ENCODE data around the gene SOCS4.
"Not testable (repeated sequence)": the region's sequence is repeated elsewhere in the genome, so short reads cannot be mapped to it uniquely, and the experiment has no call there.

Gene SOCS4

GRCh38 chr14:55052269-55052930 lies 25.4 kb downstream of the SOCS4 start:
- no peak for DNase-seq (ENCODE audit: low read depth)

DNA sequence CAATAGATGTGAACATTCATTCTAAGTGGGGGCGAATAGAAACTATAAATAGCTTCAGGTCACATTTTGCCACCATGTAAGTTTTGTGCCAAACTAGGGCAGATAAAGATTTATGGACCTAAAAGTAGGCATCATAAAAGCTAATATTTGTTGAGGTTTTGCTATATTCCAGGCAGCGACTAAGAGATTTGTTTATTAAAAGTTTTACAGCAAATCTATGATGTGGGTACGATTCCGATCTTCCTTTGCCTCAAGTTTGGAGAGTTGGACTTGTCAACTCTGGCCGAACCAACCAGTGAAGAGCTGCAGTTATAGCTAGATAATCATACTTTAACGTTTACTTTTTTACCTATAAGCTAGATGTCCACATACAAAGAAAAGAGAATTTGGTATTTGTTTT lies 26.0 kb downstream of the SOCS4 start:
- no peak for DNase-seq (ENCODE audit: low read depth)

DNA sequence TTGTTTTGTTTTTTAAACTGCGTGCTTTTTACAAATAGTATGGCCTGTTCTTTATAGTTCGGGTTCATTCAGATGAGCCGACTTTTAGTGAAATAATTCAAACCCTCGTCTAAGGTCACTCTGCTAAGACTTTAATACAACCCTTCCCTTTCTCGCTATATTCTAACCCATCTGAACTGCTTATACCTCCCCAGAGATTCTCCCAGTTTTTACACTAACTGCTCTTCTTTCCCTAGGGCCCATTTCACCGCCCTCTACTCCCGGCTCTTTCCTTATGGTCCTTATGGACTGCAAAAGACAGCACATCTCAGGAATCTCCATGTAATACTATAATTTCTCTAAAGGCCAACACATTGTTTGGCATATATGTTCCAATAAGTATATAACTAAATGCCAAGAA lies 26.5 kb downstream of the SOCS4 start:
- DNase-seq (ENCODE audit: low read depth) = no peak

DNA sequence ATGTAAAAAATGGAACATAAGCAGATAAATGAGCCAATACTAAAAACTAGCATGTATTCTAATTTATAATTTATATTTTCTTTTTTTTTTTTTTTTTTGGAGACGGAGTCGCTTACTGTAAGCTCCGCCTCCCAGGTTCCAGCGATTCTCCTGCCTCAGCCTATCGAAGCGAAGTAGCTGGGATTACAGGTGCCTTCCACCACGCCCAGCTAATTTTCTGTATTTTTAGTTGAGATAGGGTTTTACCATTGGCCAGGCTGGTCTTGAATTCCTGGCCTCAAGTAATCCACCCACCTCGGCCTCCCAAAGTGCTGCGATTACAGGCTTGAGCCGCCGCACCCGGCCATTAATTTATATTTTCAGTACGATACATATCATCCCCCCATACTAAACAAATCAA lies 27.1 kb downstream of the SOCS4 start:
- no peak for DNase-seq (ENCODE audit: low read depth)

DNA sequence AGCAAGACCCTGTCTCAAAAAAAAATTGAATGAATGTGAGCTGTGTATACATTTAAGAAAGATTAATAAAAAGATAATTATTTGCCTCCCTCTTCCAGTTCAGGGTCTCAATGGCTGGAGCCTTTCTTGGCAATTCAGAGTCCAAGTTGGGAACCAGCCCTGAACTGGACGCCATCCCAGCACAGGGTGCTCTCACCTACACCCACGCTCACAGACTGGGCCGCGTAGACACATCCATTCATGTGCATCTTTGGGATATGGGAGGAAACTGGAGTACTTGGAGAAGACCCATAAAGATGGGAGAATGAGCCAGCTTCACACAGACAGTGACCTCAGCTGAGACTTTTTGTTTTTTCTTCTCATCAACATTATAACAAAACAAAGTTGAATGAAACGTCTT lies 30.9 kb downstream of the SOCS4 start:
- DNase-seq (ENCODE audit: low read depth) = no peak

DNA sequence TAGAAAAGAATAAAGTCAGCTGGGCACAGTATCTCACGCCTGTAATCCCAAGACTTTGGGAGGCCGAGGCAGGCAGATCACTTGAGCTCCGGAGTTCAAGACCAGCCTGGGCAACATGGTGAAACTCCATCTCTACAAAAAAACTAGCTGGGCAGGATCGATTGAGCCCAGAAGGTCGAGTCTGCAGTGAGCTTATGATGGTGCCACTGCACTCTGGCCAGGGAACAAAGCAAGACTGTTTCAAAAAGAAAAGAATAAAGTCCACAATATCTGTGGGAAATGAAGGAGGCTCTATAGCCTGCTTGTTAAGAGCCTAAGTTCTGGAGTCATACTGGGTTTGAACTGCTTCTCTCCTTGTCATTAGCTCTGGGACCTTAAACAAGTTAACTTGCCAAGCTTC lies 32.3 kb downstream of the SOCS4 start:
- DNase-seq (ENCODE audit: low read depth) = no peak

- DNase-seq (ENCODE audit: low read depth) = no peak
Measured at GRCh38 chr14:55062517-55063351, 35.7 kb downstream of the SOCS4 start.

DNA sequence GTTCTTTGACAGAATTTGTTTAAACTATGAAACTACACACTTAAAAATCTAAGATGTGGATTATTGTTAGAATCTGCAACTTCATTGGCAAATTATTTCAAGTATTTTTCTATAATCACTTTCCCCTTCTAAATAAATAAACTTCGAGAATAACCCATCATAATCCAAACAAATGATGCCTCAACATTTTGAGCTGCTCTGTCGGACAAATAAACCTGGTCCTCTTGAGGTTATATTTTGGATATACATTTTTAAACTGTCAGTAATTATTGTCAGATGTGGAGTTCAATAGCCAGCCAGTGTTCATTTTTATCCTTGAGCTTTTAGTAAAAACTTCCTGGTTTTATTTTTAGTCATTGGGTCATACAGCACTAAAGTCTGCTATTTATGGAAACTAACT lies 37.9 kb downstream of the SOCS4 start:
- not testable (repeated sequence) for DNase-seq (ENCODE audit: low read depth)

GRCh38 chr14:55065411-55065810 lies 38.4 kb downstream of the SOCS4 start:
- DNase-seq (ENCODE audit: low read depth) = no peak

DNA sequence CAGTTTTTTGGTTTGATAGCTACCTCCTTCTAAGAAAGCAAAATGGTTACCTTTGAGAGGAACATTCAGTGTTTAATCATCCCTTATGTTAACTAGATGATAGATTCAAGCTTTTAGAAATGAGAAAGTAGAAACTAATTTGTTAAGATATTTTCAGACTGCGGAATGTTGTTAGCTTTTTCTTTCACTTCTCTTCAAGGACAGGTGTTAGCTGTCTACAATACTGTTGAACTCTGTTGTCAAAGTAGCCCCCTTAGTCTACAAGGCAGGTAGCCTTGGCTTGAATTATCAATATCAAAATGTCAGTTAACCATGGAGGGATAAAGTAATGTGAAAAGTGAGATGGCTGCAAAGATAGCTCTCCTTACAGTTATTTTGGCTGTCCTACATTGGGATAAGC lies 39.2 kb downstream of the SOCS4 start:
- no peak for DNase-seq (ENCODE audit: low read depth)

DNA sequence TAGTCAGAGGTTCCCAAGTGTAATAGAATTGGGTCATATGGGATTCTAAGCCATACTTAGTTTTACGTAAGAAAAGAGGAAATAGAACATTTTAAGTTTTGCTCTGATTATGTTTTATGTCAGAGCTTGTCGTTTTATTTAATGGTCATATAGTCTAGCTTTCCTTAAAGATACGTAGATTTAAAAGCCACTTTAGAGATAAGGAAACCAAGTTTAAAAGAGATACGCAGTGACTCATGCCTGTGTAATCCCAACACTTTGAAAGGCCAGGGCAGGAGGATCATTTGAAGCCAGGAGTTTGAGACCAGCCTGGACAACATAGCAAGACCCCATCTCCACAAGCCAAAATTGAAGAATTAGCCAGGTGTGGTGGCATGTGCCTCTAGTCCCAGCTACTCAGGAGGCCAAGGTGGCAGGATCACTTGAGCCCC lies 44.0 kb downstream of the SOCS4 start:
- DNase-seq (ENCODE audit: low read depth) = no peak

- peak; percentile 95 for DNase-seq (ENCODE audit: low read depth)
Measured at GRCh38 chr14:55071870-55072640, 45.0 kb downstream of the SOCS4 start.

GRCh38 chr14:55073856-55074255 lies 46.8 kb downstream of the SOCS4 start:
- no peak for DNase-seq (ENCODE audit: low read depth)

DNA sequence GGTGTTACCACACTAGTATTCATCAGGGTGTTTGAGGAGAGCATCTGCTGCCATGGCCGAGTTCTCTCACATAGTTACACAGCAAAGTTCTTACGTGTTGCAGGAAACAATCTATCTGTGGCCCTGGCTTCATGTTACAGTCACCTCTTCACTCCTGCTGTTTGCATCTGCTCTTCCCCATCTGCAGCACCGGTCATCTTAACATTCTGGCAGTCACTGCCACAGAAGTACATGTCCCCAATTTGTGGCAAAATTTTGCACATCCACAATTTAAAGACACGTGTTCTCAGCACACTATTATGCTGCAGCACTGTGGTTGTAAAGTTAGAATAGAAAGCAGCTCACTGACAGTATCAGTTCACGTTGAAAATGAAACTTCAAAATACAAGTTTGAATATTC lies 47.6 kb downstream of the SOCS4 start:
- no peak for DNase-seq (ENCODE audit: low read depth)

DNA sequence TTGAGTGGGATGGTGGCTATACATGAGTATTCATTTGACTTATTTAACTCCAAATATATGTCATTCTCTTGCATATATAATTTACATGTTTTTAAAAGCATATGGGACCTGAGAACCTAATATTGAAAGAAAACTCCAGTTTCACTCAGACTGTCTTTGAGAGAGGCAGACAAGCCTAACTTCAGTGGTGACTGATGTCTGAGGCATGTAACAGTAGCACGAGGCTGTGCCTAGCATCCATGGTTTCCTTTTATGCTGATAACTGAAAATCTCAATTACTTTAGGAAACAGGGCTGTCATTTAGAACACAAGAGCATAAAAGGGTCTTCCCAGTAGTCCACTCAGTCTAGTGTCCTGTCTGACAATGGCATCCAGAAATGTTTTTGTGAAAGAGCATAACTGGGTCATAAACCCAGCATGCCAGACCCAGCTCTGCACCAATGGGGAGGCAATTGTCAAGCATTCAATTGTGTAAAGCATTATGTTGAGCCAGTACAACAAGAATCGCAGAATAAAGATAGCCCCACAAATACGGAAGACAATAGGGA lies 48.7 kb downstream of the SOCS4 start:
- no peak for DNase-seq (ENCODE audit: low read depth)

DNA sequence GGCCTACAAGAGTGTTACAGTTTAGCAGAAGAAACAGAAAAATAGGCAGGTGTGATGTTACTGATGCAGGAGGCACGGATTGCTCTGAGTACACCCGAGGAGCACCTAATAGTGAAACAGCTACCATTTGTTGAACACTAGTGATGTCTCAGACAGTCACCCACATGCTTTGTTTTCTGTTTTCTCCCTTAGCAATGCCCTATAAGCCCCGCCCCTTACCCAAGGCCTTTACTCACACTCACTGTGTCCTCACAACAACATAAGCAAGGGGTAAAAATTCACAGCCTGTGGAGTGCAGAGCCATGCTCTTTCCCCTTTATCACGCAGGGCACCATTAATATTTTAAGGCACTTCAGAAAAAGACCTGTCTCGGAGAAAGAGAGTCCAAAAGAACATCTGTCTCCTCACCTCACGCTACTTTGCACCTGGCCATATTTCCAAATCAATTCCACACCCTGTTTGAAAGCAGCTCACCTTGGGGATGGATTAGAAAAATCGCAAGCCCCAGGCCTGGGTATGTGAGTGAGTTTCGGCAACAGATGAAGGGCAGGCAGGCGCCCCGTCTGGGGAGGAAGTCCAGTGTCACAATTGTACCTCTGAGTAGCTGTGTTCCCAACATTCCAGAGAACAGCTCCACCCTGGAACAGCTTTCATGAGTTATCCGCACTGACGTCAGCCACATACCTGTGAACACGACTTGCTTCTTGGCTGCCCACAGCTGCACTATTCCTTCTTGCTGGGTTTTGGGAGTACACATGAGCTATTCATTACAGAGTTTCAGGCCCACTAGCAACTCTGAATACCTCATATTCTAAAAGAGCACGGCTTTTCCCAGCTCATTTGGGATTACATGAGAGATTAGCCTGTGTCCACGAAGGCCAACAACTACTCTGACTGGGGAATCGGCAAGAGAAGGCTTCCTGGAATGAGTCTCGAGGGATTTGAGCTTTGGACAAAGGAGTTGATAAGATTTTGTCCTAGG lies 50.4 kb downstream of the SOCS4 start:
- DNase-seq (ENCODE audit: low read depth) = no peak

- DNase-seq (ENCODE audit: low read depth) = not testable (repeated sequence)
Measured at GRCh38 chr14:55079961-55080360, 52.9 kb downstream of the SOCS4 start.

DNA sequence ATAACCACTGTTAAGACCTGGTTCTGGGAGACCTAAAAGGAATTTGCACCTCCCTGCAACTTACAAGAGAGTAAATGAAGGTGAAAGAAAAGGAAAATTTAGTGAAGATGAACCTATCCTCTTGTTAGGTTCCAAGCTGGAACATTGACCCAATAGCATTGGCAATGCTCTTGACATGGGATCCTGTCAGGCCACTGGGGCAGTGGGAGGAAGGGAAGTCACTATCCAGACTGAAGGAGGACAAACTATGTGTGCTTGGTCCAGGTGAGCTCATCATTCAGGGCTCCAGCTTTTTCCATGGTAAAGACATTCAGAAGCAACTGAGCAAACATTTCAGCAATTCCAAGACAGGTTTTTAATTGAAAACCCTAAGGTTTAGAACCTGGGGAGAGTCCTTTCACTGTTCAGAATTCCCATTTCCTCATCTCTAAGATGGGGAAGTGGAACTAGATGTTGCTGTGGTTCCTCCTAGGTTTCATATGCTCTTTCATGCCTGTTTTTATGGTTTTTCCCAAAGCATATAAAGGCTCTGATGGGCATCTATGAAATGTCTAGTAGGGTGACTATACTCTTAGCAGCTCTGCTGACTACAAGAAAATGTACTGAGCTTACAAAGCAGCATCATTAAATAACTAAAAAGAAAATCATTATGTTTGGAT lies 57.5 kb downstream of the SOCS4 start:
- DNase-seq (ENCODE audit: low read depth) = no peak

DNA sequence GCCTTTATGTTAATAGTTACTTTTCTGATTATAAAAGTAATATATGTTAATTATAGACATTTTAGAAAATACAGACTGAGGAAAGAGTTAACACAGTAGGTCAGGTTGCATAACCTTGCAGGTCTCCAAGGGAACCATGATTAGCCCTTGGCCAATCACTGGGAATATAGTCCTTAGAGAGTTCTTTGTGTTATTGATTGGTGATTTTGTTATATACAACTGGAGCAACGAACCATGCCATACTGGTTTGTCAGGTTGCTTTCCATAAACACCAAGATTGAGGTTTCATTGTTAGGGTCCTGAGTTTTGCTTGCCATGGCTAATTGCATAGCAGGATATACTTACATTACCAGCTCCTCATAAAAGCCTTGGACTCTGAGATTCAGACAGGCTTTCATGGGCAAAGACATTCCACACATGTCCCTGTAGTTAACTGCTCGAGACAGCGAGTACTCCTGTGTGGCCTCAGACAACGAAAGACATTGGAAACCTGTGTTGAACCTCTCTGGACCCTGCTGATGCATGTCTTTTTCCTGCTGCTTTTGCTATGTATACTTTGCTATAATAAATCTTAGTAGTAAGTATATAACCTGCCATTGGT lies 58.1 kb downstream of the SOCS4 start:
- no peak for DNase-seq (ENCODE audit: low read depth)

GRCh38 chr14:55086938-55087337 lies 59.9 kb downstream of the SOCS4 start:
- no peak for DNase-seq (ENCODE audit: low read depth)

Measured in GM04503 (cell line).